ELF-1 (cell line): Measurements from ENCODE around the gene LRATD1.
"Not testable (repeated sequence)": the region's sequence is repeated elsewhere in the genome, so short reads cannot be mapped to it uniquely, and the experiment has no call there.

Experiments
- DNase-seq: peaks from one replicate; pipeline ENCODE4 v3.0.0-alpha.2; 2016; ENCODE audit warnings: low read depth, low spot score

Gene LRATD1, protein sequence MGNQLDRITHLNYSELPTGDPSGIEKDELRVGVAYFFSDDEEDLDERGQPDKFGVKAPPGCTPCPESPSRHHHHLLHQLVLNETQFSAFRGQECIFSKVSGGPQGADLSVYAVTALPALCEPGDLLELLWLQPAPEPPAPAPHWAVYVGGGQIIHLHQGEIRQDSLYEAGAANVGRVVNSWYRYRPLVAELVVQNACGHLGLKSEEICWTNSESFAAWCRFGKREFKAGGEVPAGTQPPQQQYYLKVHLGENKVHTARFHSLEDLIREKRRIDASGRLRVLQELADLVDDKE

DNA sequence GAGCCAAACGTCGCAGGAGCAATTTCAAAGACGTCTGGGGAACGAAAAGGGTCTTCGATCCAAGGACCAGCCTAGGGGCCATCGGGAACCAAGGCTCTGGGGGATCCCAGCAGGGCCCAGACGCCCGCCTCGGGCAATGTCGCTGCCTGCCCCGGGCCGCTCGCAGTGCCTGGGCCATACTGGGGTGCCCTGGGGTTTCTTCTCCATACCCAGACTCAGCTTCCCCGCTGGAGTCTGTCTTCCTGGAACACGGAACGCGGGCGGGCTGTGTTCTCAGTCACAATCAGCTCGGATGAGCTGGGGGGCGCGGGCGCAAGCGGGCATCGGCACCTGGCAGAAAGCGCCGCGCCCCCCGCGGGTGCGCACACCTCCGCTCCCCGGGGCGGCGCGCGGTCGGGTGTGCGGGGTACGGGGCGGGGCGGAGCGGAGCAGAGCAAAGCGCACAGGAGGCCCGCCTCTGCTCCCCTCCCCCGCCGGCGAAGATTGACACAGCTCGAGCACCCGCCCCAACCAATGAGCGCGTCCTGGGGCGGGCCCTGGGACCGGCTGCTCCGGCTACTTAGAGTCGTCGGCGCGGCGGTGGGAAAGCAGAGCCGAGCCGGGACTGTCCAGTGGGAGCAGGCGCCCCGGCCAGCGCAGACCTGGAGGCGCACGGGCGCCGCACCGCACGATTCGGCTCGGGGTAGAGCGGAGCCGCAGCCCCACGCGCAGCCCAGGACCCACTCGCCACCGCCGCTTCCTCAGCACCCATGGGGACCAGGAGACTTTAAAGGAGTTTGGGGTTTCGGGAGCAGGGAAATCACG, at the start of gene LRATD1:
Gene LRATD1 (plus strand): TSS at position 585 of the 804 bp plus-strand sequence. CDS start 1,263 bp downstream, outside the sequence.
- DNase-seq = peak; percentile 78

DNA sequence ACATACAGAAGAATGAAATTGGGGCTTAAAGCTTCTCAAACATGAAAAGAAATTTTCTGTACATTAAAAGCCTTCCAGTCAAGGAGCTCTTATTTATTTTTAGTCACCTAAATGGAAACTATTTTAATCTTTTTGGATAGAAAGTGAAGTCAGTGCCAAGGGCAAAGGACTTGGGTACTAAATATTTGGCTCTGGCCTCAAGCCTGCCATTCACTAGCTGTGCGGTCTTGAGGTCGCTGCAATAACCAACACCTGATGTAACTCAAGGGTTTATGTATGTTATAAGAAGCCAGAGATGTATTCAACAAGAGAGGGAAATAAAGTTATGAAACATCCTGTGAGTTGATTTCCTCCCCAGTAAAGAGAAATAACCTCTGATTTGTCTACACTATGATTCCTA, 49.5 kb upstream of the LRATD1 start:
- no peak for DNase-seq

DNA sequence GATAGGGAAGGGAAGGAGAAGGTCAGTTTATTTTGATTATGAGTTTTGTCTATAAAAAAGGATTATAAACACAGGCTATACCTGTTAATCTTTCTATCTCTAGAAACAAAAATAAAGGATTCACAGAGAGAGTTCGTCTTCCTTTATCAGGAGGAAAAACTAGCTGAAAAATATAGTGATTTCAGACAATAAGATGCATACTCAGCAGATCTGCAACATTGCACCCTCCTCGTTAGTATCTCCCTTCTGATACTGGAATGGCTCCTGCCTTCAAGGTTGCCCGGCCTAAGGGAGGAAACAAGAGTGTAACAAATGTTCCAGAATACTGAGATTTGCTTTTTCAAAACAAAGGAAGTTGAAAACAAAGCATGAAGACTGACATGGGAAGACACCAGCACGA, 48.7 kb upstream of the LRATD1 start:
- no peak for DNase-seq

- DNase-seq = no peak
These were observed 45.4 kb upstream of the LRATD1 start for GRCh38 chr2:14587119-14587518.

DNA sequence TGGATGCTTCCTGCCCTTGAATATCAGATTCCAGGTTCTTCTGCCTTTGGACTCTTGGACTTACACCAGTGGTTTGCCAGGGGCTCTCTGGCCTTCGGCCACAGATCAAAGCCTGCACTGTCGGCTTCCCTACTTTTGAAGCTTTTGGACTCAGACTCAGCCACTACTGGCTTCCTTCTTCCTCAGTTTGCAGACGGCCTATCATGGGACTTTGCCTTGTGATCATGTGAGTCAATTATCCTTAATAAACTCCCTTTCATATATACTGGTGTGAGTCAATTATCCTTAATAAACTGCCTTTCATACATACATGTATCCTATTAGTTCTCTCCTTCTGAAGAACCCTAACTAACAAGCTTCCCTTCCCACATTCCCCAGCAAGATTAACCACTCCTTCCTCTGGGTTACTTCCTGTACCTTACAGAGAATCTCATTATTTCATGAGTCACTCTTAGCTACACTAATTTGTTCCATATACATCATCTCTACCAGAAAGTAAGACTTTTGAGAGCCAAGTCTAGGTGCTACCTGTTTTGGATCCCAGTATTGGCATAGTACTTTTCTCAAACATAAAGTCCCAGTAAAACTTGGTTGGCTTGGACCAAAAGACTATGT, 31.3 kb upstream of the LRATD1 start:
- DNase-seq = no peak

GRCh38 chr2:14602309-14602708, 30.2 kb upstream of the LRATD1 start:
- DNase-seq = no peak

GRCh38 chr2:14603676-14604075, 28.8 kb upstream of the LRATD1 start:
- no peak for DNase-seq

DNA sequence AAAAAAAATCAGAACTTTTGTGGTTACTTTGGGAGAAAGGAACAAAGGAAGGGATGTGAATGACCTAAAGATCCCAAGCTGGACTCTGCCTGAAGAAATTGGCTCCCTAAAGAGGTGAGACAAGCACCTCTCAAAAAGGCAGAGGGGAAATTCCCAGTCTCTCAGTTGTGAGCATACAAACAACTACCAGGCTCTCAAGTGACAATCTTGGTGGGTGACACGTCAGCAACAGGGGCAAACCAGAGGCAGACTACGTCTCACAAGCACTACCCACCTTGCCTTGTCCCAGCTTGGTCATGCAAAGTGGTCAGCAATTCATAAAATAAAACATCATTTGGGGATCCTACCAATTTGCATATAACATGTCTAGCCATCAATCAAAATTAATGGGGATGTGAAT, 24.3 kb upstream of the LRATD1 start:
- DNase-seq = no peak

DNA sequence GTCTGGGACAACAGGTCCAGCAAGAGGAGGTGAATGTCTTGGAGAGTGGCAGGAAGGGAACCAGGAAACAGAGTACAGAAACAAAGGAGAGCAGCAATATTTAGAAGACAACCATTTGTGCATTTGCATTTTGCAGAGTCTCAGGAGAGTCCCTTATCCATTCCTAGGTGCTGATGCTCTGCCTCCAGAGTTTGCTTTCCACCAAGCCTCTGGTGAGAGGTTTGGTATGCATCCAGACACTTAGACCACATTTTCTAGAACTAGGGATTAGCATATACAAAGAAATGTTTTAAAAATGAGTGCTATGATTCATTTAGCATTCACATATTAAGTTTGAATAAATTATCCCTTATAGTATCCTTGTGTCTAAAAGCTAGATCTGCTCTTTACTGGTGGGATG, 18.5 kb upstream of the LRATD1 start:
- DNase-seq = no peak

DNA sequence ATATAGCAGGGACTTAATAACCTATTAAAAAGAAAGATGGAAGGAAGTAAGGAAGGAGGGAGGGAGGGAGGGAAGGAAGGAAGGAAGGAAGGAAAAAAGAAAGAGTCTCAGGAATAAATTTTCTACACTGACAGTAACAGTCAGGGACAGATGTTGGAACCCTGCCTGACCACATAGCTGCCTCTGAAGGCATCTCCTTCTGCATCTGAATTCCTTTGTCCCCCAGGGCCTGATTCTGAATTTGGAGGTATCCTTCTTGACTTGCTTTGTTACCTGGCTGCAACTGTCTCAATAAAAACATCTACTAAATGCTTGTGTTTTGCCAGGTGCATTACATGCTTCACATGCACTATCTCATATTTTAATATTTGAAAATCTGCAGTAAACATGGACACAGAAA, 17.4 kb upstream of the LRATD1 start:
- no peak for DNase-seq

GRCh38 chr2:14615760-14616159, 16.8 kb upstream of the LRATD1 start:
- no peak for DNase-seq

- DNase-seq = no peak
These were observed 16.2 kb upstream of the LRATD1 start for GRCh38 chr2:14616342-14616741.

GRCh38 chr2:14616950-14617349, 15.6 kb upstream of the LRATD1 start:
- no peak for DNase-seq

- DNase-seq = no peak
These were observed 13.1 kb upstream of the LRATD1 start for GRCh38 chr2:14619441-14619840.

DNA sequence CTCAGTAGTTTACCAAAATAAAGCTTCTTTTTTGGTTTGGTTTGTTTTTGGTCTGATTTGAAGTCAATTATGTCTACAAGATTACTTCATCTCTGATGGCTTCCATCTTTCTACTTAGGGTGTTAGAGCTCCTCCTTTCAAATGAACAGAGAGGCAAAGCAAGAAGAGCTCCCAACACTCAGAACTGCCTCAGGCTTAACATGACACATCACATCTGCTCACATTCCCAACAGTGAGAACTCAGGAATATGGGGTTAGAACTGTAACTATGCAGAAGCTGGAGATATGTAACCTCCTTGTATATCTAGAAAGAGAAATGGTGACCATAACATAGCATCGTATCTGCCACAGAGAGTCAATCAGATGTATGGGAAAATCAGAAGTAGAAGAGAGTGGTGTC, 11.4 kb upstream of the LRATD1 start:
- DNase-seq = no peak

DNA sequence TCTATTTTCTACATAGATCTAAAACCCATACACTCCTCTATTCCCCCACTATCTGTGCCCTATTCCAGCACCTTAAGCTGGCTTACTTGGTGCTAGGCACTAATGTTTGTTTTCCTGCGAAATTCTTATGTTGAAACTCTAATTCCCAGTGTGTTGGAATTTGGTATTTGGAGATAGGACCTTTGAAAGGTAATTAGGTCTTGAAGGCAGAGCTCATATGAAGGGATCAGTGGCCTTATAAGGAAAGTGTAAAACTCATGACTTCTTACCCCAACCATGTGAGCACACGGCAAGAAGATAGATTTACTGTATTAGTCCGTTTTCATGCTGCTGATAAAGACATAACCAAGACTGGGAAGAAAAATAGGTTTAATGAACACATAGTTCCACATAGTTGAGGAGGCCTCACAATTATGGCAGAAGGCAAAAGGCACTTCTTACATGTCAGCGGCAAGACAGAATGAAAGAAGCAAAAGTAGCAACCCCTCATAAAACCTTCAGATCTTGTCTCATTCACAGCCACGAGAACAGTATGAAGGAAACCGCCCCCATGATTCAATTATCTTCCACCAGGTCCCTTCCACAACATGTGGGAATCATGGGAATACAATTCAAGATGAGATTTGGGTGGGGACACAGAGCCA, 10.5 kb upstream of the LRATD1 start:
- no peak for DNase-seq

- DNase-seq = not testable (repeated sequence)
These were observed 10.0 kb upstream of the LRATD1 start for GRCh38 chr2:14622550-14622939.

DNA sequence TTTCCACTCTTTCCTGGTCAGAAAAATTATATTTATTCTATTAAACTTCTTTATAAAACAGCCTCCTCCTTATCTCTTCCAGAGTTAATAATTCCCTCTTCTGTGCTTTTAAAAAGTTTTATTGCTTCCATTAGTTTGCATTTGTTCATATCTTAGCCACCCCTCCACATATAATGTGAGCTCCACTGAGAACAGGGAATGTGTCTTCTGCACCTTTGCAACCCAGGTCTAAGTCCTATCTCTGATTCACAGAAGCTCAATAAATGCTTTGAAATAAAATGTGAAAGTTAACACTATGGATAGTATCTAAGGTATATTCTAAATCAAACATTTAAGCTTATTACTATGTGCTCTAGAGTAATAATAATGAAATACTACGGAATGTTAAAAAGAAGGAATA, 9.3 kb upstream of the LRATD1 start:
- no peak for DNase-seq

DNA sequence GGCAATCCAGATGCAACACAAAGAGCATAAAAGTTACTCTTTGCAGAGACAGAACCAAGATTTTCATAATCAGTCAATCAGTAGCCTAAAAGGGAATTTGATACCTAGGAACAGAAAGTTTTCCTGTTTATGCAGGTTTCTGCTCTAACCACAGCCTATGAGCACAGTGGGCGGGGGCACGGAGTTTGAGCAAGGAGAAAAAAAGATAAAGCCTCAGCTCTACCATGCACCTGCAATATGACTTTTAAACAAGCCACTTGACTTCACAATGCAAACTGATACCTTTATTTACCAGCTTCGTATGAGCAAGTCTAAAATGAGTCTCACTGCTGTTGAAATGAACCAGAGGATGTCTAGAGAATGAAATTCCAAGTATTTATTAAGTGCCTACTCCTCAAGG, 5.6 kb upstream of the LRATD1 start:
- DNase-seq = no peak

DNA sequence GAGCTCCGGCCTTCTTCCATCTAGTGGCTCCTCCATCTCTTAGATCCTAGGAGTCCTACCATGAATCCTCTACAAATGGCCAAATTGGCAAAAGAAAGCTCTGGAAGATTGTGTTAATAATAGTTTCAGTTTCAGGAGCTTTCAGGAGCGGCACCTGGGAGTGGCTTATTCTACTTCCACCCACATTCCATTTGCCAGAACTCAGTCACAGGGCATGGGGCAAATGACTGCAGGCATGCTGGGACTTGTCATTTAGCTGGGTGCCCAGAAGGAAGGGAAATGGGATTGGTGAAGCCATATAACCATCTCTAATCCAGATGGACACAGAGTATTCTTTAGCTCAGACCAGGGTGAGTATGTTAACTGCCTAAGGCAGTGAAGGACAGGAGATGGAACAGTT, 3.6 kb upstream of the LRATD1 start:
- DNase-seq = no peak

GRCh38 chr2:14631406-14632040, 994 bp upstream of the LRATD1 start:
- DNase-seq = no peak

- DNase-seq = no peak
These were observed 544 bp downstream of the LRATD1 start for GRCh38 chr2:14633061-14633460.
